Measurements from ENCODE around the gene HSF4. TPM values are rescaled to one million over a fixed set of nuclear protein-coding genes. Genes with fewer than 3 reads are reported as not detected.

Gene HSF4
- total RNA-seq, 3 donors from 2014 or later: 26.0 to 113 (median 64.4) TPM

- intact Hi-C loops (cut with DNase I, micrococcal nuclease): no loop called here
- Histone ChIP-seq H3K4me1 (ENCODE audit: low read depth) (peaks cover 22% of the 10 kb centered on the region), H3K36me3 (ENCODE audit: low read depth) (peaks cover 28% of the 10 kb centered on the region), H3K4me3 (peak within 1 kb of the TSS; percentile 32), H3K9me3 (no peaks in the 10 kb centered on the region)
- peak; percentile 92 for ATAC-seq
- DNase-seq: peak; percentile 89 to 92 (median 90)
- TF ChIP-seq CTCF (IDR thresholded peaks at IDR 0.05): peak; percentile 45
These were observed 34.7 kb downstream of the HSF4 start, which contains the start of gene ELMO3 for GRCh38 chr16:67199011-67199807. TSS of gene ELMO3 (plus strand) at chr16:67199131. CDS start at chr16:67199327, 196 bp downstream.

- Histone ChIP-seq H3K36me3 (ENCODE audit: low read depth) (peaks cover 28% of the 10 kb centered on the region), H3K4me3 (peak overlapping the region; percentile 32), H3K9me3 (no peaks in the 10 kb centered on the region), H3K4me1 (ENCODE audit: low read depth) (peaks cover 20% of the 10 kb centered on the region)
- ATAC-seq (peak; percentile 44), DNase-seq (peak in 2 of 3 donors; percentile 62 to 68)
- TF ChIP-seq CTCF (IDR thresholded peaks at IDR 0.05): no peak
- intact Hi-C loops (cut with DNase I, micrococcal nuclease): no loop called here
These were observed 35.3 kb downstream of the HSF4 start for GRCh38 chr16:67199808-67200198.

- Histone ChIP-seq H3K9me3 (no peaks in the 10 kb centered on the region), H3K4me1 (ENCODE audit: low read depth) (peaks cover 20% of the 10 kb centered on the region), H3K36me3 (ENCODE audit: low read depth) (peaks cover 28% of the 10 kb centered on the region), H3K4me3 (no peak overlapping the region)
- ATAC-seq: no peak
- intact Hi-C loops (cut with DNase I, micrococcal nuclease): no loop called here
- DNase-seq: no peak
- TF ChIP-seq CTCF (IDR thresholded peaks at IDR 0.05): no peak
These were observed 35.9 kb downstream of the HSF4 start for GRCh38 chr16:67200491-67200890.

- DNase-seq (no peak), ATAC-seq (no peak)
- Histone ChIP-seq H3K4me1 (ENCODE audit: low read depth) (peaks cover 20% of the 10 kb centered on the region), H3K36me3 (ENCODE audit: low read depth) (peaks cover 21% of the 10 kb centered on the region), H3K9me3 (no peaks in the 10 kb centered on the region), H3K4me3 (no peak overlapping the region)
- no peak for TF ChIP-seq CTCF (IDR thresholded peaks at IDR 0.05)
- intact Hi-C loops (cut with DNase I, micrococcal nuclease): no loop called here
These were observed 37.1 kb downstream of the HSF4 start for GRCh38 chr16:67201411-67202345.

- intact Hi-C loops (cut with DNase I, micrococcal nuclease): no loop called here
- no peak for TF ChIP-seq CTCF (IDR thresholded peaks at IDR 0.05)
- Histone ChIP-seq H3K4me1 (ENCODE audit: low read depth) (peaks cover 20% of the 10 kb centered on the region), H3K9me3 (no peaks in the 10 kb centered on the region), H3K4me3 (no peak overlapping the region), H3K36me3 (ENCODE audit: low read depth) (peaks cover 17% of the 10 kb centered on the region)
- DNase-seq (no peak), ATAC-seq (no peak)
These were observed 37.9 kb downstream of the HSF4 start for GRCh38 chr16:67202426-67202825.

All from mucosa of descending colon (tissue), 3 donors.